ENCODE results near the gene PLXNB2. TPM values are rescaled to one million over a fixed set of nuclear protein-coding genes. Genes with fewer than 3 reads are reported as not detected.
A peak's percentile ranks its signal among the peaks of the same experiment; 100 is the strongest.

PLXNB2 gene
- total RNA-seq, 1 donor from 2014 or later = 1,246 TPM

DNA sequence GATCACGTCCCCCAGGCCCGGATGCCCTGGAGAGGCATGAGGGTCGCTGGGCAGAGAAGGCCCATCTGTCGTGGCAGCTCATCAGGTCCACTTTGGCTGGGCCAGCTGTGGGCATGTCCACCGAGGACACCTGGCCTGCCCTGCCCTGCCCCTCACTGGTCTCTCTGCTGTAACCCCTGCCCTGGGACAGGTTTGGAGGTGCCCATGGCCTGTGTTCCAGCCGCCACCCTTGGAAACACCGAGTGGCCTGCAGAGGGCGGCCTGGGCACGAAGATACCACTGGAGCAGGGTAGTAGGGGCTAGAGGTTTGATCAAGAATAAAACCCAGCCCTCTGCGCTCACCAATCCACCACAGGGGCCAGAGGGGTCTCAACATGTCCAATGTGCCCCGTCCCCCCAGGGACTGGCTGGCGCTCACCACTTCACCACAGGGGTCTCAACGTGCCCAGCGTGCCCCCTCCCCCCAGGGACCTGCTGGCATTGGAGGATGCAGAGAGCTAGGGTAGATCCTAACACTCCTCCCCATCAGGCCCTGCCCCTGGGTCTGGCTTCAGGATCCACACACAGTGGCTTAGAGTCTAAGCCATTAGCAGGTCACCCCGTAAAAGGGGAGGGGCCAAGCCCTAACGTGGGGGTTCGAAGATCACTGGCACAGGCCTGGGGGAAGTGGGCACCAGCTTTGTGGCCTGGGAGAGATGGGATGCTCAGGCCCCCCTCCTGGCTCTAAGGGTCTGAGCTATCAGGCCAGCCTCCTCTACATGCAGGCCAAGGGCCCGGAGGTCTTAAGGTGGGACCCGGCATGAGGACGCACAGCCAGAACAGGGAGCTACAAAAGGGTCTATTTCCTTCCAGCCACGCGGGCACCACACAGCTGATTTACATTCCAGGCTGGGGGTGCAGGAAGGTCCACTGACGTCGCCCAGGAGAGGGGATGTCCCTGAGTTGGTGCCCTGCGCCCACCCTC, 55.1 kb downstream of the PLXNB2 start:
- DNase-seq (ENCODE audit: low spot score) = peak; percentile 72

DNA sequence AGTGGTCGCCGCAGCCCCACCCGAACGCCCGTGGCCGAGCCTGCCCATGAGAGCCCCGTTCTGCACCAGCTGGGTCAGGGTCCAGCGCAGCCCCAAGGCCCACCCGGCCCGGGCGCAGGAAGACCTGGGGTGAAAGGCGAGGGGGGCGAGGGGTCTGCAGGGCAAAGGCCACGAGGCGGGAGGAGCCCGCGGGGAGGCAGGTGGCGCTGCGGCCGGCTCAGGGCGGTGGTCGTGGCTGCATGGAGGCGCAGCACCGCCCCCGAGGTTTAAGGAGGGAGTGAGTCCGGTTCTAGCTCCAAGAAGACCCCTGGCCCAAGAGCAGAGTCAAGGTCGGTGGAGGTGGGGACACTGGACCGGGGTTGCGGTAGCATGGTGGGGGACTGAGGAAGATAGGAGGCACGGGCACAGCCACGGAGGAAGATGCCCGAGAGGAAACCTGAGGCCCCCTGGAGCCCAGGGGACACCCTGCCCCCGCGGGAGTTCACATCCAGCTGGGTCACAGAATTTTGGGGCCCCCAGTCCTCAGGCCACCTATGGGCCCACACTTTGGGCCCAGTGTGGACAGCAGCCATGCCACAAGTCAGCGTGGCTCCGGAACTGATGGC, 55.9 kb downstream of the PLXNB2 start:
- no peak for DNase-seq (ENCODE audit: low spot score)

DNA sequence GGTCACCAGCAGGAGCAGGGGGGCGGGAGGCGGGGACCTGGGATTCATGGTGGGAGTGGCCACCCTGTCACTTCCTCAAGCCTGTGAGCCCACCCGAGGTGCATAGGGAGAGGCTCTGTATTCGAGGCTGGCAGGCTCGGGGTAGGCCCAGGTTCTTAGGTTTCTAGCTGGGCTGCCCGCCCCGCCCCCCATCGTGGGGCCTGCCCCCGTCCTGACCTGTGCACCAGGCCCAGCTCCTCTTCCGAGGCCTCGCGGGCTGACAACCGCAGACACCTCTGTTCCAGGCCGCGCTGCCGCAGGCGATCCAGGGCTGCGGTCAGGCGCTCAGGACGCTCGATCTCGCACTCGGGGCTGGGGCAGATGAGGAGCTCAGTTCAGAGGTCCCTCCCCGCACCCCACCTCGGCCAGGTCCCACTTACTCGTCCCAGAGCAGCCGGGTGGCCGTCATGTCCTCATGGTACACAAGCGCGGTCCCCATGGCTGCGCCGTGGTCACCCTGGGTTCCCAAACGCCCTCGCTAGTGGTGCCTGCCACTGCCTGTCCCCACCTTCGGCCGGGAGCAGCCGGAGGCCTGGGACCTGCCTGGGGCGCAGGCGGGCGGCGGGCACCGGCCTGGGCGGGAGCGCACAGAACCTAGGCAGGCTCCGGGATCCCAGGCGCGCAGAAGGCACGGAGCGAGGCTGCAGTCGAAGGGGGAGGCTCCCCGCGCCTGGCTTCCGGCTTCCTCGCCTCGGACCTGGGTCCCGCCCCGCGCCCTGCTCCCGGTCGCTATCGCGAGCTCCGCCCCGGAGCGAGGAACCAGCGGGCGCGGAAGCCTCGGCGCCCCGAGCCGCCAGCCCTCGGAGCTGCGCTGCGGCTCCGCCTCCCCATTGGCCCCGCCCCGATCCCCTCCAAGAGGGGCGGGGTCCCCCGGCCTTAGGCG, 56.6 kb downstream of the PLXNB2 start, which contains the start of gene HDAC10:
Gene HDAC10 (minus strand): TSS at position 711 of the 922 bp plus-strand sequence. CDS start 233 bp downstream, at position 478.
- DNase-seq (ENCODE audit: low spot score) = peak; percentile 83

DNA sequence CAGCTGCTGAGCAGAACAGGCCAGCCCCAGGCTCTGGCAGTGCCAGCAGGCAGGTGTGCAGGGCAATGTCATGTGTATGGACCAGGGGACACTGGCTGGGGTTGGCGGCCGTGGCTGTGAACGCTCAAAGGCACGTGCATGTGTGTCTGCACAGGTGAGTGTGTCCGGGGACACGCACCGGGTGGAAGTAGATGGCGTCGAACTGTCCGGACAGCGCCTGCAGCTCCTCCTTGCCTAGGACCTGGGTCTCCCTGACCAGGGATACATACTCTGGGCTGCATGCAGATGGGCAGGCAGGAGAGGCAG, 57.2 kb downstream of the PLXNB2 start:
- DNase-seq (ENCODE audit: low spot score) = no peak

DNA sequence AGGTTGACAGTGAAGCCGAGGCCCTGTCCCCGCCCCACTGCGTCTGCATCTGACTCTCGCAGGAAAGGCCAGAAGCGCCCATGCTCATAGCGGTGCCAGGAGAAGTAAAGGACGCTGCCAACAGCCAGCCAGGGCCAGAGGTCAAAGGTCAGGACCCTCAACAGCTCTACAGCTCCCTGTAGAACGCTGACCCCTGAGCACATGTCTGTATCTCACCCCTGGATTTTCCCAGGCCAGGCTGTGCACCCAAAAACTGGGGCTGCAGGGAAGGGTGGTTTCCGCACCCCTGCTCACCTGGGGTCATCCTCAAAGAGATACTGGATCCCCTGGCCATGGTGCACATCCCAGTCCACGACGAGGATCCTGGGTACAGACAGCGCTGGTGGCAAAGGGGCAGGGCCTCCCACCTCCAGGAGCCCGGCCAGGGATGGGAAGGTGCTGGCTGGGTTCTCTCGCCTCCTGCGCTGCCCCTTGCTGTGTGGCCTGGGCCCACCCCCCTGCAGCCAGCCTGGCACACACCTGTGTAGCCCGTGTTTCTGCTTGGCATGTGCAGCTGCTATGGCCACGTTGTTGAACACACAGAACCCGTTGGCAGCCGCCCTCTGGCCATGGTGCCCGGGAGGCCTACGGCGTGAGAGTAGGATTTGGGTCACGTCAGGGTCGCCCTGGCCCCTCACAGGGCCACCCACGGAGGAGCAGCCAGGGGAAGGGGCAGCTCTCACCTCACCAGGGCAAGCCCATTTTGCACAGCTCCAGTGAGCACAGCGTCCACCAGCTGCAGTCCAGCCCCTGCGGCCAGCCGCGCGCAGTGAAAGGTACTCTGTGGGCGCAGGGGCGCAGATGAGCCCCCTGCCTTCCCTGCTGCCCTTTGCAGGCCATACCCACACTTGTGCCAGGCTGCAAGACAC, 57.9 kb downstream of the PLXNB2 start:
- DNase-seq (ENCODE audit: low spot score) = no peak

DNA sequence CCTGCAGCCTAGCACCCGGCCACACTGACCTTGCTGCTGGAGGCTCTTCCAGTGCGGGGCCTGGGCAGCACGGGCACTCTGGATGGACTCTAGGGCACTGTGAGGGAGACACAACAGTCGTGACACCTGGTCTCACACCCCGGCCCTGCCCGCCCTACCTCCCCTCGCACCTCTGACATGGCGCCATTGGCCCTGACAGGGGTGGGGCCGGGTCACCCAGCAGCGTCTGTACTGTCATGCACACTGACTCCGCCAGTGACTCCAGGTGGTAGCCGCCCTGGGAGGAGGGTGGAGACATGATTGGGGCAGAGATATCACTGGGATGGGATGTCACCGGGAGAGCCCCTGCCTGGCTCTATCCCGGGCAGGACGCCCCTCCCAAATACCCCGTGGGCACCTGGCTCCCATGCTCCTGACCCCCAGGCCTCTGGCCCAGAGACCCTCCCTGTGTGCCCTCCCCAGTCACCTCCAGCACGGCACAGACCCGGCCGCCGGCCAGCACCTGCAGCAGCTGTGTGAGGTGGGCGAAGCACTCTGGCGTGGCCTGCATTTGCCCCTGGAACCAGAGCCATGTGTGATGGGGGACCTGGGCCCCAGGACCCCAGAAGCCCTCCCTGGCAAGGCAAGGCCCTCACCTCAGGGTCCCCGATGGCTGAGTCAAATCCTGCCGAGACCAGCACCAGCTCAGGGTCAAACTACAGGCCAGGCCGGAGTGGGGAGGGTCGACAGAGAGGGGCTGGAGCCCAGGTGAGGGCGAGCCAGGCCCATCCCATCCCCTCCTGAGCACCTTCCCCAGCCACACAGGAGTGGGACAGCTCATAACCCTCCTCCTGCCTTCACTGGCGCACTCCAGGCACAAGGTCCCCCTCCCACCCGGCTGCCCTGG, 59.0 kb downstream of the PLXNB2 start:
- no peak for DNase-seq (ENCODE audit: low spot score)

DNA sequence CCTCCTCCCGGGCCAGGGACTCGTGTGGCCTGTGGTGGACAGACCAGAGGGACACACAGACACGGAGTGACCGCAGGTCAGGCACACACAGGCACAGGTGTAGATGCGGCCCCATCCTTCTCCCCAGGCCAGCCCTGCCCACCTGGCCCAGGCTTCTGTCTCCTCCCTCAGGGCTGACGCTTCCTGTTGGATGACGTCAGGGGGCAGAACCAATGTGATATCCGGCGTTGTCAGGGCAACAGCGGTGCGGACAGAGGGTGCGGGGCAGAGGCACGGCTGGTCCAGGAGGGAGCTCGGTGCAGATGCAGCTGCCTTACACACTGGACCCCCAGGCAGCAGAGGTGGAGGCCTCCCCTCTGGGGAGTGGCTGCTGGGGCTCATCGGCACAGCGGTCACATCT, 59.7 kb downstream of the PLXNB2 start:
- peak; percentile 65 for DNase-seq (ENCODE audit: low spot score)

DNA sequence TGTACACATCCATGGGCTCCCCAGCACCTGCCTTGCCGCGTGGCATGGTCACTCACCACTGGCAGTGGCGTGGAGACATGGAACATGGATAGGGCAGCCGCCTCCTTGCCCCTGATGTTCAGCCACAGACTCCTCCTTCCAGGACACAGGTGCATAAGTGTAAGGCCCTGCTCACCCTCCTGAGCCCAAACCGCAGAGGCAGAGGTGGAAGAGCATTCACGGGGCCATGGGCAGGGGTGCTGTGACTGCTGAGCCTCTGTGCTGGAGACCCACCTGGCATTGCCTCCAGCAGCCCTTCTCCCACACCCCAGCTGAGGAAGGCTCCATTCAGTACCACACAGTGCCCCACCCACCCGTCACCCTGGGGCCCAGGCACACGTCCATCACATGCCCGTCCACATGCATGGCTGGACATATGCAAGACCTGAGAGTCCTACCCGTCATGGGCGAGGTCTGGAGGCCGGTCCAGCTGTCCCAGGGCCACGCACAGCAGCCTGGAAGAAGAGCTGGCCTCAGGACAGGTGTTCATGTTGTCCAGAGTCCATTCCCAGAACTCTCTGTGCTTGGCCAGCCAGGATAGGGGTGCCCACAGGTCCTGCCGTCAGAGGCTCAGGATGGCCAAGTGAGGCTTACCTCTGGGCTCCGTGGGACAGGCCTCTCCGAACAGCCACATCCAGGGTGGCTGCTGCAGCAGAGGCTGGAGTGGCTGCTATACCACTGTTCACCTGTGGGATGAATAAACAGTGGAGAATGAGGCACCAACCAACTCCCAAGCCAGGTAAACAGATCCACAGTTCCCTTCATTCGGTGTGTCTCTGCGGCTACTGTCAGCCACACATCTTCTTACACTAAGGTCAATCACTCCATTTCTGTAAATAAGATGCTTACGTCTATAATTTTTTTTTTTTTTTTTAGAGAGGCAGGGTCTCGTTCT, 60.9 kb downstream of the PLXNB2 start:
- no peak for DNase-seq (ENCODE audit: low spot score)

DNA sequence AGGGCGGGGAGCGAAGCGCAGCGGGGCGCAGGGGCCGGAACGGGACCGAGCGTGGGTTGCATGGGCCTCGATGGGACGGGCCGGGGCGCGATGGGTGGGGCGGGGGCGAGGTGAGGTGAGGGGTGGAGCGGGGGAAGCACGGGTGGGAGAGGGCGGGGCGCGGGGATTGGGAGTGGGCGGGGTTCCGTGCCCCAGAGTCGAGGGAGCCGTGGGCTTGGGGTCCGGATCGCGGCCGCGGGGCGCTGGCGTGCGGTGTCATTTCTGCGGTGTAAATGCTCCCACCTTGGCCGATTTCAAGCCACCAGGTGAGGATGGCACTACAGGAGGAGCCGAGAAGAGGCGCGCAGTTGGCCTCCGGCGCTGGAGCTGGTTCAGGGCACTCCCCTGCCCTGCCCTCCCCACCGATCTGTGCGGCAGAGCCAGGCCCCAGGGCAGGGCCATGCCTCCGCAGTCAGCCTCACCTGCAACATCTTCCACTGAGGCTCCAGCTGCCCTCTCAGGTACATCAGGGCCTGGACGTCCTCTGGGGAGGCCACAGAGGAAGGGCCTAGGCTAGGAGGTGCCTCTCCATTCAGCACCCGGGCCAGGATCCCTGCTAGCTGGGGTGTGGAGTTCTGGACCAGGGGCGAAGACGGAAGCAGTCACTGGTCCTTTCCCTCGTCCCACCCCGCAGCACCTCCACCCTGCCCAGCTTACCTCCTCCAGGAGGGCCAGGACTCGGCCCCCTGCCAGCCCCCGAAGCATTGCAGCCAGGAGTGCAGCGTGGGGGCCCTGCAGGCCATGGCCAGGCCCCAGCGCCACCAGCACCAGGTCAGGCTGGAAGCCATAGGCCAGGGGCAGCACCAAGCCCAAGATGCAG, 62.0 kb downstream of the PLXNB2 start:
- DNase-seq (ENCODE audit: low spot score) = no peak

DNA sequence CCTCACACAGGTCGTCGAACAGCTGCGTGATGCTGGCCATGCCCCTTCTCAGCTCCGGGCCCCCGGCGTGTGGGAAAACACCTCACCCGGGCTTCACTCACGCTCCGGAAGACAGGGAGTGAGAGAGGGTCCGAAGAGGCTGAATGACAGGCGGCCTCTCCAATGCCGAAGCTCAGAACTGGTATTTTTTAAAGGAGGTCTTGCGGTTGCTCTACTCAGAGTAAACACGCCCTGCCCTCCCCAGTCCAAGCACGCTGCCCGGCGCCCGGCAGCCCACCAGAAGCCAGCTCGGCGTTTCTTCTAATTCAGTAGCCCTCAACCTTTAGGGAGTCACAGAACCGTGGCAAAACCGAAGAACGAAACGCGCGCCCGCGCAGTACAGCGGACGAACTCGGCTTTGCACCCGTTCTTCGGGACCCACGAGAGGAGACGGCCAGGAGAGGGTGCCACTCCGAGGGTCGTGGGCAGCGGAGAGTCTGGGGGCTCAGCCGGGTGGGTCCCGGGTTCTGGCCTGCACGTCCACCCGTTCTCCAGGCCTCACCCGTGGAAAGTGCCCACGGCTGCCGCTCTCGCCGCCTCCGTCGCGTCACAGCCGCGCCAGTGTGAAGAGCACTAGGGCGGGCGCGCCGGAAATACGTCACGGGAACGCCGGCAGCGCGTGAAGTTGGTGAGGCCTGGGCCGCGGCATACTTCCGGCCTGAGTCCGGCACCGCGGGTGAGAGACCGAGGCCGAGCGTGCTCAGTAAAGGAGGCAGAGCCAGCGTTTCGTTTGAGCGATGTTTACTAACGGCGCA, 62.8 kb downstream of the PLXNB2 start, which contains the start of gene TUBGCP6:
Gene TUBGCP6 (minus strand): TSS at position 604 of the 794 bp plus-strand sequence. CDS start 564 bp downstream, at position 40.
- DNase-seq (ENCODE audit: low spot score) = peak; percentile 96

DNA sequence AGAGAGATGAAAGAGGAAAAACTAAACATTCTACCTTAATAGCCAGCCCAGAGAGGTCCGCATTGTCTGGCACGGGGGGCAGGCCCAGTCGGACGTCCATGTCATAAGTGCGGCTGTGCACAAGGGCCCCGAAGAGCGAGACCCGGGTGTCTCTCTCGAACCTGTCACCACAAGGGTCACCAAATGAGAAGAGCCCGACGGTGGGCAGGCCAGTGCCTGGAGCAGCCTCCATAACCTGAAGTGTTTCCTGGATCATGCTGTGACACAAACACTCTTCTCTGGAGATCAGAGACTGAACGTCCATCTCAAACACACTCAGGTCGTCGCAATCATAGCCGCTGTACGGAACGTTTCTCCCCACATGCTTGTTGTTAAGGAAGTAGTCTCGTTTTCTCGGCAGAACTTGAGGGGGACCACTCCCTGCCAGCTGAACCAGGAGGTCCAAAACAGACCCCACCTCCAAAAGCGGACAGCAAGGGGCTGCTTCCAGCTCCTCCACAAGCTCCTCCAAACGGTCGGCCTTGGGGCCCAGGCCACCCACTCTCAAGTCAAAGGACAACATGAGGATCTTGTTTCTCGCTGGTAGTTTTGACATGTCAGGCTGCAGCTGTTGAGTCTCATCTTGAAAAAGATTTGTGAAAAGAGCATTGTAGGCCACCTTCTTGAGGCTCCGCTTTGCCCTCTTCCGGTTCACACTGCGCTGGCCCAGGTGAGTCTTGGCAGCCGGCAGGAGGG, 63.6 kb downstream of the PLXNB2 start:
- DNase-seq (ENCODE audit: low spot score) = no peak

DNA sequence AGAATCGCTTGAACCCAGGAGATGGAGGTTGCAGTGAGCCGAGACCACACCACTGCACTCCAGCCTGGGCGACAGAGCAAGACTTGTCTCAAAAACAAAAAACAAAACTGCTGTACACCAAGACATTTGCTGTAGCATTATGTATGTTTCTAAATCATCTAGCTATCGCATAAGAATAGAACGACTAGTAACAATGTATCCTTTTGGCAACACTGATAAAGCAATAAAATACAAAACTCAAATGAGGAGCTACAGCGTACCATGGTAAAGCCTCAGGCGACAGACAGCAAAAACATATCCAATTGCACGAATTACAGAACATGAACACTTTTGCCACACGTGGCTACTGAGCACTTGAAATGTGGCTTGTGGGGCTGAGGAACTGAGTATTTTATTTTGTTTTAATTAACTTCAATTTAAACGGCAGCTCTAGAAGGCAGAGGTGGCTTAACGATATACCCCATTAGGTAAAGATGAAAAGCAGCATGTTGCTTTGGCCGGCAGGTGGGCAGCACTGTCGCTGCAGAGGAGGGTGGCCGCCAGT, 65.0 kb downstream of the PLXNB2 start:
- no peak for DNase-seq (ENCODE audit: low spot score)

DNA sequence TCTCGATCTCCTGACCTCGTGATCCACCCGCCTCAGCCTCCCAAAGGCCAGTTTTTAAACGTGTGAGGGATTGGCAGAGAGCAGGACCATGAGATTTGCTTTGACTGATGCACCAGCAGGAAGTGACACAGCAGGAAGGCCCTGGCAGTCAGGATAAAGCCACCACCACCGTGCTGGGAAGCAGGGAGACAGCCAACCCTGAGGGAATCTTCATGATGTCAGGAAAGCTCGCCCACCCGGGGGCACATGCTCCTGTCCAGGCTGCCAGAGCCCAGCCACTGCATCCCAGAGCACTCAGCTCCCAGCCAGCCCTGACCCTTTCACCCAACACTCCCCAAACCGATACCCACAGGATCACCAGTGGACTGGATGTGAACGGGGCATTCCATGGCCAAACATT, 68.7 kb downstream of the PLXNB2 start:
- no peak for DNase-seq (ENCODE audit: low spot score)

DNA sequence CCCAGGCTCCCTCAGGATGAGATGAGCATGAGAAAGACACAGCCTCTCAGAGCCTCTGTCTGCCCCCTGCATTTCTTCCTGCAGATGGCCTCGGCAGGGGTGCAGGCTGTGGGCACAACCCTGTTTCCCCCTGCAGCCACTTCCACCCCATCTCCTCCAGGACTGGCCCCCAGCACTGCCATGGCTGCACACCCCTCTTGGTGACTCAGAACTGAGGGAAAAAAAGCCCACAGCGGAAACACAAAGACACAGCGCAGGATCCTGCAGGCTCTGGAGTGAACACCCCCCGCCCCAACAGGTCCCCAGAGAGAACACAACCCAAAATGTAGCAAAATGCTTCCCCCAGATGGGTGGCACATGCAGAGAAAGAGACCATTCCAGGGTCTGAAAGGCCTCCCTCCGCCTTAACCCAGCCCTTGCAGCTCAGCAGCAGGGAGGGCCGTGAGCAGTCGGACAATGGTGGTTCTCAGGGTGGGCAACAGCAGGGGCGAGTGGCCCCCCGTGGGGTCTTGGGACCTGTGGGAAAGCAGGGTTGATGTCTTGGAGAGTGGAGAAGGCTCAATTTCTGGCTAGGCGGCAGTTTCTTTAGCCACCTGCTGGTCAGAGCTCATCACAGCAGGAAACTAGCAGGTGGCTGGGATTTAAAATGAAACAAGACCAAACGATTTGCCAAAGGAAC, 70.6 kb downstream of the PLXNB2 start:
- DNase-seq (ENCODE audit: low spot score) = no peak

DNA sequence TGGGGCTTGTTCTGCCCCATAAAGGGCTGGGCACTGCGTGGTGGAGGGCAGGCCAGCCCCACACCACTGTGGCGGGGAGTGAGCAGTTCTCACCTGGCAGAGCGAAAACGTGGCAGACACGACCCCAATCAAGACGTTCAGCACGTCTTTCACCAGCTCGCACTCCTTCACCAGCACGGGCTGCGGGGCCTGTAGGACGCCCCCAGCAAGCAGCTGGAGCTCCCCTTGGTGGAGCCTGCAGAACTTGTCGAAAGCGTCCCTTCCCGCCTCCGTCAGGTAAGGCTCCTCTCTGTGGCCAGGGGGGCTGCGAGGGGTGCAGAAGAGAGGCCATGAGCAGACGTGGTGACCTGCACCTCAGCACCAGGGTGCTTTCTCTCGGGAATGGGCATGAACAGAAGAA, 74.2 kb downstream of the PLXNB2 start:
- no peak for DNase-seq (ENCODE audit: low spot score)

All from mucosa of gallbladder (tissue), 1 donor.